Measurements from ENCODE around the gene POGZ. TPM values are rescaled to one million over a fixed set of nuclear protein-coding genes. Genes with fewer than 3 reads are reported as not detected.

Gene POGZ
- total RNA-seq, 1 donor from 2014 or later, result 60.6 TPM

DNA sequence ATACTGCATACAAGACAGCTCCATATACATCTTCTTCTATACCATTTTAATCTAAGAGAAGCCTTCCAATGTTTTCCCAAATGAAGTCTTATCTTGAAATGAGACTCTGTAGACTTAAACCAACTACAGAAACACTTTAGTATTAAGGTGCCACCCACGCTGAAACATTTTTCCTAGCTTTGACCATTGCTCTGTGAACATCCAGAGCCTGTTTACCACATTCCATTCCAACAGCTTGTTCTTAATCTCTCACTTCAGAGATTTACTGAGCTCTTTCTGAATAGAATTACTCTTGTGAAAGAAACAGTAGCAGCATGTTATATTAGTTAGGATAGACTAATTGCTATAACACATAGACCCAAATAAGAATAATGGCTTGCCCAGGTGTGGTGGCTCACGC is 19.6 kb upstream of the POGZ start:
- H3K27ac ChIP-seq, result no peak overlapping the region

DNA sequence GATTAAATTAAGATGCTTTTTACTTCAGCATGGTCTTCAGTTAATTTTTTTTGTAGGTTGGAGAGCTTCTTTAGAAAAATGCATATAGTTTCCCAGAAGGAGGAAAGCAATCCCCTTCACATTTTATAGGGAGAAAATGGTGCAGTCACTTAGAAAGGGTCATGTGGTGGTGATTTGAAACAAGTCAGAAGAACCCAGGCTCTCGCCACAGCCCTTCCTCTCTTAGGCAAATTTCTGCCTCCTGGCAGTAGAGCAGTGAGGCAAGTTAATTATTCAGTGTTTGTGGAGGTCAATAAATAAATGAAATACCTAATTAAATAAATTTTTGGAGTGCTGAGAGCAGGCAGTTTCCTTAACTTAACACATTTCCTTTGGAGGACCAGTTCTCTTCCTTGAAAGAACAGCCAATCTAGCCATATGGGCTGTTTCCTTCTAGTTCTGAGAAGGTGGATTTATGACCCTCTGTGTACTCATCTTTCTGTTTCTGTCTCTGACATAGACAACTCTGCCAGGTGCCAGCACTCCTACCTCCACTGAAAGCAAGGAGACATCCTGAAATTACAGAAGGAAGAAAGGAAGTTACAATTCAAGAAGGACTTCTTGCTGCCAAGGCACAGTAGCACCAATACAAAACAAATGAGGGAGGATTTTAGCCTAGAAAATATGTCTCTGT is 19.0 kb upstream of the POGZ start:
- Histone ChIP-seq H3K27ac (no peak overlapping the region), H3K36me3 (no peaks in the 10 kb centered on the region), H3K4me3 (no peak overlapping the region), H3K9me3 (no peaks in the 10 kb centered on the region), H3K4me1 (no peaks in the 10 kb centered on the region), H3K27me3 (no peaks in the 10 kb centered on the region)
- no peak for DNase-seq (ENCODE audit: extremely low spot score in 2 of 2)
- intact Hi-C loops (cut with DNase I), result no loop called here
- TF ChIP-seq, protein P1, sequence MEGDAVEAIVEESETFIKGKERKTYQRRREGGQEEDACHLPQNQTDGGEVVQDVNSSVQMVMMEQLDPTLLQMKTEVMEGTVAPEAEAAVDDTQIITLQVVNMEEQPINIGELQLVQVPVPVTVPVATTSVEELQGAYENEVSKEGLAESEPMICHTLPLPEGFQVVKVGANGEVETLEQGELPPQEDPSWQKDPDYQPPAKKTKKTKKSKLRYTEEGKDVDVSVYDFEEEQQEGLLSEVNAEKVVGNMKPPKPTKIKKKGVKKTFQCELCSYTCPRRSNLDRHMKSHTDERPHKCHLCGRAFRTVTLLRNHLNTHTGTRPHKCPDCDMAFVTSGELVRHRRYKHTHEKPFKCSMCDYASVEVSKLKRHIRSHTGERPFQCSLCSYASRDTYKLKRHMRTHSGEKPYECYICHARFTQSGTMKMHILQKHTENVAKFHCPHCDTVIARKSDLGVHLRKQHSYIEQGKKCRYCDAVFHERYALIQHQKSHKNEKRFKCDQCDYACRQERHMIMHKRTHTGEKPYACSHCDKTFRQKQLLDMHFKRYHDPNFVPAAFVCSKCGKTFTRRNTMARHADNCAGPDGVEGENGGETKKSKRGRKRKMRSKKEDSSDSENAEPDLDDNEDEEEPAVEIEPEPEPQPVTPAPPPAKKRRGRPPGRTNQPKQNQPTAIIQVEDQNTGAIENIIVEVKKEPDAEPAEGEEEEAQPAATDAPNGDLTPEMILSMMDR (IDR thresholded peaks at IDR 0.05), result no peak
- TF ChIP-seq POLR2A (IDR thresholded peaks at IDR 0.05) (no peak), POLR2AphosphoS5 (IDR thresholded peaks at IDR 0.05; ENCODE audit: insufficient read depth in 1 of 2, low read depth in 1 of 2) (no peak)

More for the DNA sequence above, 19.6 kb upstream of the POGZ start:
- TF ChIP-seq, protein P1 (IDR thresholded peaks at IDR 0.05), result no peak
- no peak for TF ChIP-seq POLR2A (IDR thresholded peaks at IDR 0.05)
- no peak for TF ChIP-seq POLR2AphosphoS5 (IDR thresholded peaks at IDR 0.05; ENCODE audit: insufficient read depth in 1 of 2, low read depth in 1 of 2)
- no peak for DNase-seq (ENCODE audit: extremely low spot score in 2 of 2)
- H3K4me3 ChIP-seq, result no peak overlapping the region
- intact Hi-C loops (cut with DNase I), result no loop called here
- no peaks in the 10 kb centered on the region for H3K4me1 ChIP-seq
- H3K9me3 ChIP-seq, result no peaks in the 10 kb centered on the region
- no peaks in the 10 kb centered on the region for H3K36me3 ChIP-seq
- H3K27me3 ChIP-seq, result no peaks in the 10 kb centered on the region

DNA sequence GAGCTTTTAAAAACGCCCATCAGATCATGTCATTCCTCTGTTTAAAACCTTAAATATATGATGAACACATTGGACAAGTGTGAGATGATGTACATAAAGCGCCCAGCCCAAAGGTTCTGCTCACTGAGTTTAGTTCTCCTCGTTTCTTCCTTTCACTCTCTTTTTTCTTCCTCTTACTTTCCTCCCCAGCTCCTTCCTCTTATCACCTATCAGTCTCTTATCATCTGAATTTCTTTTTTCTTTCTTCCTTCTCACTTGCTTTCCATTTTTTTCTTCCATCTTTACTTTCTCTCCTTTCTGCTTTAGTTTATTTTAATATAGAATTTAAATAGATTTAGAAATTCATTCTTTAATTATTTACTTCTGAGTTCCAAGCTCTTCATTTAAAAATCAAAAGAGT is 17.8 kb upstream of the POGZ start:
- Histone ChIP-seq H3K27me3 (no peaks in the 10 kb centered on the region), H3K4me1 (no peaks in the 10 kb centered on the region), H3K36me3 (no peaks in the 10 kb centered on the region), H3K27ac (no peak overlapping the region), H3K9me3 (no peaks in the 10 kb centered on the region), H3K4me3 (no peak overlapping the region)
- DNase-seq (ENCODE audit: extremely low spot score in 2 of 2), result no peak
- intact Hi-C loops (cut with DNase I), result no loop called here
- TF ChIP-seq, protein P1 (IDR thresholded peaks at IDR 0.05), result no peak
- no peak for TF ChIP-seq POLR2A (IDR thresholded peaks at IDR 0.05)
- no peak for TF ChIP-seq POLR2AphosphoS5 (IDR thresholded peaks at IDR 0.05; ENCODE audit: insufficient read depth in 1 of 2, low read depth in 1 of 2)

DNA sequence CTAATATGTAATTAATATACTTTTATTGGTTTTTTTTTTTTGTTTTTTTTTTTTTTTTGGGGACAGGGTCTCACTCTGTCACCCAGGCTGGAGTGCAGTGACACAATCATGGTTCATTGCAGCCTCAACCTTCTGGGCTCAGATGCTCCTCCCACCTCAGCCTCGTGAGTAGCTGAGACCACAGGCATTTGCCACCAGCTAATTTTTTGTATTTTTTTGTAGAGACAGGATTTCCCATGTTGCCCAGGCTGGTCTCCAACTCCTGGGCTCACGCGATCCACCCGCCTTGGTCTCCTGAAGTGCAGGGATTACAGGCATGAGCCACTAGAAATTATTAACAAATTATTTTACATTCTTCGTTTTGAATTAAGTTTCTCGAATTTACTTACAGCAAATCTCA is 16.8 kb upstream of the POGZ start:
- Histone ChIP-seq H3K4me3 (no peak overlapping the region), H3K27ac (no peak overlapping the region), H3K4me1 (no peaks in the 10 kb centered on the region), H3K27me3 (no peaks in the 10 kb centered on the region), H3K36me3 (no peaks in the 10 kb centered on the region), H3K9me3 (no peaks in the 10 kb centered on the region)
- no peak for DNase-seq (ENCODE audit: extremely low spot score in 2 of 2)
- TF ChIP-seq POLR2A (IDR thresholded peaks at IDR 0.05), result no peak
- TF ChIP-seq, protein P1 (IDR thresholded peaks at IDR 0.05), result no peak
- no peak for TF ChIP-seq POLR2AphosphoS5 (IDR thresholded peaks at IDR 0.05; ENCODE audit: insufficient read depth in 1 of 2, low read depth in 1 of 2)
- intact Hi-C loops (cut with DNase I), result no loop called here

DNA sequence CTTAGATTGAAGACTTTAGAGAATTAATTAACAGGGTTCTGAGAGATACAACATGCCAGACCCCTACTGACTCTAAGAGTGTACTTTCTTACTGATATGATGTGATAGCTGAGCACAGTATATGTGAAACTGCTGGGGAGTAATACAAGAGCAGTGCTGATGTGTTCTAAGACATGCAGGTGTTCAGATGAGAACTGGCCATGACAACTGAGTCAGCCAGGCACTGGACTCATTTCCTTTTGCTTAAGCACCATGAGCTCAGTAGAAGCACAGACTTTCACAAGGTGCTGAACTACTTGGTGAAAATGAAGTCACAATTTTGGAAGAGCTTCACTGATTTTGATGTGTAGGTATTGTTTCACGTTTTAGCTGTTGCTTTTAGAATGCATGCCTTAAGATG is 15.9 kb upstream of the POGZ start:
- Histone ChIP-seq H3K4me1 (no peaks in the 10 kb centered on the region), H3K4me3 (no peak overlapping the region), H3K27me3 (no peaks in the 10 kb centered on the region), H3K9me3 (no peaks in the 10 kb centered on the region), H3K27ac (no peak overlapping the region), H3K36me3 (no peaks in the 10 kb centered on the region)
- no peak for DNase-seq (ENCODE audit: extremely low spot score in 2 of 2)
- intact Hi-C loops (cut with DNase I), result no loop called here
- TF ChIP-seq POLR2AphosphoS5 (IDR thresholded peaks at IDR 0.05; ENCODE audit: insufficient read depth in 1 of 2, low read depth in 1 of 2) (no peak), POLR2A (IDR thresholded peaks at IDR 0.05) (no peak)
- TF ChIP-seq, protein P1 (IDR thresholded peaks at IDR 0.05), result no peak
